Hepatocyte (in vitro differentiated cells): ENCODE data around the gene TMEM108.

Experiments
- EZH2 ChIP-seq: fragments of 200-600 bp; sonication (generic); IDR thresholded peaks from 2 replicates; pipeline ENCODE4 v1.6.1; 2016; ENCODE audit warnings: antibody characterized with exemption, mild to moderate bottlenecking, borderline replicate concordance
- EZH2phosphoT487 ChIP-seq: fragments of 200-600 bp; sonication (generic); IDR thresholded peaks from one replicate; pipeline ENCODE4 v1.6.1; 2018; ENCODE audit warnings: antibody characterized with exemption, mild to moderate bottlenecking, low read depth, moderate library complexity; ENCODE audit not compliant: unreplicated experiment, severe bottlenecking
- TF ChIP-seq, protein P1 (sequence below): fragments of 200-600 bp; sonication (generic); IDR thresholded peaks from 2 replicates; pipeline ENCODE4 v1.5.1; 2016; ENCODE audit warnings: antibody characterized with exemption, mild to moderate bottlenecking; ENCODE audit not compliant: poor library complexity

DNA sequence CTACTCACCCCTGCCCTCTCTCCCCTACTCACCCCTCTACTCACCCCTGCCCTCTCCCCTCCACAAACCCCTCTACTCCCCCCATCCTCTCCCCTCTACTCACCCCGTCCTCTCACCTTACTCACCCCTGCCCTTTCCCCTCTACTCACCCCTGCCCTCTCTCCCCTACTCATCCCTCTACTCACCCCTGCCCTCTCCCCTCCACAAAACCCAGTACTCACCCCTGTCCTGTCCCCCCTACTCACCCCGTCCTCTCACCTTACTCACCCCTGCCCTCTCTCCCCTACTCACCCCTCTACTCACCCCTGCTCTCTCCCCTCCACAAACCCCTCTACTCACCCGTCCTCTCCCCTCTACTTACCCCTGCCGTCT, 375.8 kb downstream of the TMEM108 start:
- TF ChIP-seq, protein P1, sequence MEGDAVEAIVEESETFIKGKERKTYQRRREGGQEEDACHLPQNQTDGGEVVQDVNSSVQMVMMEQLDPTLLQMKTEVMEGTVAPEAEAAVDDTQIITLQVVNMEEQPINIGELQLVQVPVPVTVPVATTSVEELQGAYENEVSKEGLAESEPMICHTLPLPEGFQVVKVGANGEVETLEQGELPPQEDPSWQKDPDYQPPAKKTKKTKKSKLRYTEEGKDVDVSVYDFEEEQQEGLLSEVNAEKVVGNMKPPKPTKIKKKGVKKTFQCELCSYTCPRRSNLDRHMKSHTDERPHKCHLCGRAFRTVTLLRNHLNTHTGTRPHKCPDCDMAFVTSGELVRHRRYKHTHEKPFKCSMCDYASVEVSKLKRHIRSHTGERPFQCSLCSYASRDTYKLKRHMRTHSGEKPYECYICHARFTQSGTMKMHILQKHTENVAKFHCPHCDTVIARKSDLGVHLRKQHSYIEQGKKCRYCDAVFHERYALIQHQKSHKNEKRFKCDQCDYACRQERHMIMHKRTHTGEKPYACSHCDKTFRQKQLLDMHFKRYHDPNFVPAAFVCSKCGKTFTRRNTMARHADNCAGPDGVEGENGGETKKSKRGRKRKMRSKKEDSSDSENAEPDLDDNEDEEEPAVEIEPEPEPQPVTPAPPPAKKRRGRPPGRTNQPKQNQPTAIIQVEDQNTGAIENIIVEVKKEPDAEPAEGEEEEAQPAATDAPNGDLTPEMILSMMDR = no peak
- TF ChIP-seq EZH2 (no peak), EZH2phosphoT487 (no peak)
